IPS-18c (cell line): ENCODE results near the gene HIGD2A.
A peak's percentile ranks its signal among the peaks of the same experiment; 100 is the strongest.
"Not testable (repeated sequence)": the region's sequence is repeated elsewhere in the genome, so short reads cannot be mapped to it uniquely, and the experiment has no call there.

Experiments
- H3K4me3 ChIP-seq: 2 replicates; pipeline ENCODE4 v1.7.0; 2013; ENCODE audit warnings: low read depth, mild to moderate bottlenecking, low read length, moderate library complexity; ENCODE audit not compliant: insufficient read depth
- H3K9me3 ChIP-seq: one replicate; pipeline ENCODE4 v1.6.1; 2013; ENCODE audit warnings: mild to moderate bottlenecking, low read length, moderate library complexity; ENCODE audit not compliant: control insufficient read depth, insufficient read depth

The HIGD2A gene

GRCh38 chr5:176407456-176408251 lies 19.1 kb downstream of the HIGD2A start:
- no peak overlapping the region for H3K4me3 ChIP-seq
- H3K9me3 ChIP-seq = no peaks in the 10 kb centered on the region

GRCh38 chr5:176408252-176408573 lies 19.7 kb downstream of the HIGD2A start:
- H3K4me3 ChIP-seq, H3K9me3 ChIP-seq: not testable (repeated sequence)

GRCh38 chr5:176408590-176408989 lies 20.0 kb downstream of the HIGD2A start:
- Histone ChIP-seq H3K4me3 (no peak overlapping the region), H3K9me3 (no peaks in the 10 kb centered on the region)

GRCh38 chr5:176409765-176410164 lies 21.2 kb downstream of the HIGD2A start:
- no peaks in the 10 kb centered on the region for H3K9me3 ChIP-seq
- H3K4me3 ChIP-seq = no peak overlapping the region

DNA sequence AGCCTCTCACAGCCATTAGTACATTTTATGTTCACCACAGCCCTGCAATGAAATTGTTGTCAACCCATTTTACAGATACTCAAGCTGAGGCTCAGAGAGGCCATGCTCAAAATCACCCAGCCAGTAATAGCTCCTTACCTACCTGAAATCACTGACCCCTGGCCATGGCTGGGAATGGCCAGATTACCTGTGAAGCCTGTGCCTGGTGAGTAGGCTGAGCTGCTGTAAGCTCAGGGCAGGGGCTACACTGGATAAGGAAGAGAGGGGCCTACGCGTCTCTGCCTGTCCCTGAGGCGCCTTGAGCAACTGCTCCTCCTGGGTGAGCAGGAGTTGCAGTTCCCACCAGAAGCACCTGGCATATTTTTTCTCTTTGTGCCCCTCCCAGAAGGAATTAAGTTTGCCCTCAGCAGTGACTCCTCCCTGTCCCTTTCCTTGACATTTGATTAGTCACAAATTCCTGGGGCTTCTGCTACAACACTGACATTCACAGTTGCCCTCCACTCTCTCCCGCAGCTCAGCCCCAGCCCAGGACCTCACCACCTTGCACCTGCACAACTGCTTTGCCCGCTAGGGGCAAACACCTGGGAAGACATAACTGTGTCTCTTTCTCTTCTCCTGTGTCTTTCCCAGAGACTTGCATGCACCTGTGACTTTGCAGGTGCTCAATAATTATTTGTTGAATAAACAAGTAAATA lies 22.1 kb downstream of the HIGD2A start:
- Histone ChIP-seq H3K4me3 (no peak overlapping the region), H3K9me3 (peaks cover 1% of the 10 kb centered on the region)

DNA sequence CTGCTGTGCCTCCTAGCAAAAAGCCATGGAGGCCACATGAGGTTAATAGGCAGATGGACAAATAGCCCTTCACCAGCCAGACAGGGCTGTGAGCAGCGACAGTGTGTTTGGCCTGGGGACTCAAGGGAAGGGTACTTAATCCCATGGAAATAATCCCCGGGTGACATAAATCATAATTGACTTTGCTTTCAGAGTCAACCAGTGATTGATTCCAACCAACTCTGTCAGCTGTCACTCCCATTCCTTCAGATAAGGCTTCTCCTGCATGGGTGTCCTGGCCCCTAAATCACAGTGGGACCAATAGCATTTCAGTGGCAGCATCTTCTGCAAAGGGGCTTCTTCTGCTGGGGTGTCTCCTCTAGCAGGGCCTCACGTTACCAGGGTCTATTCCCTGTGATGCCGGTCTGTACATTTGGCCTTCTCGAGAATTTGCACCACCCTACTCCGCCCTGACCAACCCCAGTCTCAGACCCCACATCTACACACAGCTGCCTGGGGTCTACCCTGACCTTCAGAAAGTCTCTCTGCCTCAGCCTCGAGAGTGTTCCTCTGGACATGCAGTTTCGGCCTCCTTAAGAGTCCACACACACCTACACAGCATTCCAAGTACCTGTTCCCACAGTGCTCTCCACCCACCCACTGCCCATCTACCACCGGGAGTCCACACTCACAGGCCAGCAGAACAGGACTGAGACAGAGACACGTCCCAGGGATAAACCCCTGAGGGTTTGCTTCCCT lies 24.1 kb downstream of the HIGD2A start:
- Histone ChIP-seq H3K4me3 (no peak overlapping the region), H3K9me3 (peaks cover 5% of the 10 kb centered on the region)

GRCh38 chr5:176413255-176413565 lies 24.7 kb downstream of the HIGD2A start:
- Histone ChIP-seq H3K9me3 (peaks cover 5% of the 10 kb centered on the region), H3K4me3 (no peak overlapping the region)

- Histone ChIP-seq H3K4me3 (no peak overlapping the region), H3K9me3 (peaks cover 5% of the 10 kb centered on the region)
These were observed 25.2 kb downstream of the HIGD2A start for GRCh38 chr5:176413709-176414191.

- H3K9me3 ChIP-seq = peaks cover 5% of the 10 kb centered on the region
- no peak overlapping the region for H3K4me3 ChIP-seq
These were observed 26.2 kb downstream of the HIGD2A start for GRCh38 chr5:176414704-176415103.

DNA sequence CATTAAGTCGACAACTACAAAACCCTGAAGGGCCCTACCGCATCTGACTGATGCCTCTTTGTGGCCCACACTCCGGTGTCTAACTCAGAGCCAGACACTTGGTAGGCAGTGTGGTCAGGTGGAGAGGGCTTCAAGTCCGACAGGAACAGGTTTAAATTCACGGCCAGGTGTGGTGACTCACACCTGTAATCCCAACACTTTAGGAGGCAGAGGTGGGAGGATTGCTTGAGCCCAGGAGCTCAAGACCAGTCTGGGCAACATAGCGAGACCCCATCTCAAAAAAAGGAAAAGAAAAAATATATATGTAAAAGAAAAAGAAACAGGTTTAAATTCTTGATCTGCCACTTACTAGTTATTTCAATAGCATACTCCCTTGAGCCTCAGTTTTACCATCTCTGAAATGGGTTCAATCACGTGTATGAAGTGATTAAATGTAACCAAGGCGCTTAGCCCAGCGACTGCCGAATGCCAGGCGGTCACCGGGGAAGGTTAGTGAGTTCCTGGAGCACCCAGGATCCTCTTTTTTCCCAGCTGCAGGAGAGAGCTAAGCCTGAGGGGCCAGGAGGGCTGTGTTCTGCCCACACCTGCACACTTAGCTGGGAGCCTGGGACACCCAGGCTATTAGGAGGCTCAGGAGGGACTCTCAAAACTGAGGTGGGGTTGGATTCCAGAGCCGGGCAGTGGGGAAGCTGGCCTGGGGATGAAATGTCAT lies 26.8 kb downstream of the HIGD2A start:
- peaks cover 5% of the 10 kb centered on the region for H3K9me3 ChIP-seq
- peak overlapping the region; percentile 76 for H3K4me3 ChIP-seq

- H3K4me3 ChIP-seq = peak within 1 kb of the TSS; percentile 76
- peaks cover 5% of the 10 kb centered on the region for H3K9me3 ChIP-seq
These were observed 27.7 kb downstream of the HIGD2A start, which contains the start of gene CLTB for GRCh38 chr5:176415952-176416924. TSS of gene CLTB (minus strand) at chr5:176416539. CDS start at chr5:176416363, 176 bp downstream.

DNA sequence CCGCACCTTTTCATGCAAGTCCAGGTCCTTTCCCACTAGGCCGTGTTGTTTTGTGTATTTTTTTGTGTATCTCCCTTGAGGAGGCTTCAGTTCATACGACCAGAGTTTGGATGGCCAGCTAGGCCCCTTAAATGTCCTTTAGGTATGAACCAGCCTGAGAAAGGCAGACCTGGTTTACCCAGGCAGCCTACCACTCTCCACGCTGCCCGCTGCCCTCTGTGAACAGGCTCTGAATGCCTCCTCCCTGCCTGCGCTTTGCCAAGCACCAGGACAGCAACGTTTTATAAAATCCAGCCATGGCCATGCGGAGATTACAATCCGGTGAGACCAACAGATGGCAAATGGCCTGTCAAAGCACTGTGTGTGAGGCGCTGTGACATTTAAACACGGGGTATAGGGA lies 28.4 kb downstream of the HIGD2A start:
- Histone ChIP-seq H3K9me3 (peaks cover 5% of the 10 kb centered on the region), H3K4me3 (no peak overlapping the region)

- Histone ChIP-seq H3K4me3 (no peak overlapping the region), H3K9me3 (peaks cover 5% of the 10 kb centered on the region)
These were observed 29.7 kb downstream of the HIGD2A start for GRCh38 chr5:176418251-176418650.

DNA sequence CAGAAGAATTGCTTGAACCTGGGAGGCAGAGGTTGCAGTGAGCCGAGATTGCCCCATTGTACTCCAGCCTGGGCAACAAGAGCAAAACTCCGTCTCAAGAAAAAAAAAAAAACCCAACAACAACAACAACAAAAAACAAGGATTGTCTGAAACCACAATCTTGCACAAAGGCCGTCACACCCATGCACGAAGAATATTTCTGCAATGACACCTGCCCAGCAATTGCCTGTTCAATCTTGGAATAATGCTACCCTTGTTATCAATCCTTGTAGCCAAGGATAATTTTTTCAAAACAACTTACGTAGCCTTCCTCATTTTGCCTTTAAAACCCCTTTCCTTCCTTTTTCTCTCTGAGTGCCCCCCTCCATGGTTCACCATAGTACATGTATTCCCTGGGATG lies 31.5 kb downstream of the HIGD2A start:
- Histone ChIP-seq H3K4me3 (no peak overlapping the region), H3K9me3 (peaks cover 5% of the 10 kb centered on the region)

DNA sequence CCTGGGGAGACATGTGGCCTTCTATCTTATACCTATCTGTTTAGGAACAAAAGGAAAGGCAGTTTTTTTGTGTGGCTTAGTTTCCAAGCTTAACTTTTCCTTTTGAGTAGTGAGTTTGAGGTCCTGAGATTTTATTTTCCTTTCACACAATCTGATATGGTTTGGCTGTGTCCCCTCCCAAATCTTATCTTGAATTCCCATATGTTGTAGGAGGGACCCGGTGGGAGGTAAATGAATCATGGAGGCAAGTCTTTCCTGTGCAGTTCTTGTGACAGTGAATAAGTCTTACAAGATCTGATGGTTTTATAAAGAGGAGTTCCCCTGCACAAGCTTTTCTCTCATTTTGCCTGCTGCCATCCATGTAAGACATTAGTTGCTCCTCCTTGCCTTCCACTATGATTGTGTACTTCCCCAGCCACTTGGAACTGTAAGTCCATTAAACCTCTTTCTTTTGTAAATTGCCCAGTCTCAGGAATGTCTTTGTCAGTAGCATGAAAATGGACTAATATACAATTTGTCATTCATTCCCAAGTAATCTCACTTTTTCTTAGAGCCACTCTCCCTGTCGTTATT lies 32.5 kb downstream of the HIGD2A start:
- Histone ChIP-seq H3K4me3 (no peak overlapping the region), H3K9me3 (no peaks in the 10 kb centered on the region)

- Histone ChIP-seq H3K4me3 (no peak overlapping the region), H3K9me3 (no peaks in the 10 kb centered on the region)
These were observed 35.6 kb downstream of the HIGD2A start for GRCh38 chr5:176424181-176424580.
